Aorta (tissue), 5 donors: ENCODE results near the gene HAAO. TPM values are rescaled to one million over a fixed set of nuclear protein-coding genes. Genes with fewer than 3 reads are reported as not detected.
"Not testable (repeated sequence)": the region's sequence is repeated elsewhere in the genome, so short reads cannot be mapped to it uniquely, and the experiment has no call there.

Source experiments
- ATAC-seq: fragments of 200-7000 bp; cut with Tn5 transposase; one replicate; pipeline ENCODE4 v1.9.1; 2022; ENCODE audit warnings: moderate library complexity; ENCODE audit not compliant: low FRiP score
- DNase-seq, 2 donors: peaks; one replicate each; pipeline ENCODE4 v3.0.0-alpha.2; 2020
- H3K27ac ChIP-seq, 2 donors: one replicate each; pipeline ENCODE4 v1.5.1; 2013; ENCODE audit warnings: low read length in 2 of 2, mild to moderate bottlenecking in 2 of 2, moderate library complexity in 2 of 2, control low read depth in 1 of 2, inconsistent platforms in 1 of 2, low read depth in 1 of 2
- H3K27me3 ChIP-seq, 2 donors: one replicate each; pipeline ENCODE4 v1.6.1; 2013; ENCODE audit warnings: control low read depth in 1 of 2, low read length in 1 of 2, mild to moderate bottlenecking in 1 of 2, moderate library complexity in 1 of 2; ENCODE audit not compliant: insufficient read depth in 2 of 2, control insufficient read depth in 1 of 2
- H3K36me3 ChIP-seq, 2 donors: one replicate each; pipeline ENCODE4 v1.6.1; 2013; ENCODE audit warnings: control low read depth in 1 of 2, low read length in 1 of 2, mild to moderate bottlenecking in 1 of 2; ENCODE audit not compliant: insufficient read depth in 2 of 2, control insufficient read depth in 1 of 2
- H3K4me1 ChIP-seq, 2 donors: one replicate each; pipeline ENCODE4 v1.6.1; 2013; ENCODE audit warnings: low read length in 2 of 2, control low read depth in 1 of 2, mild to moderate bottlenecking in 1 of 2, moderate library complexity in 1 of 2; ENCODE audit not compliant: insufficient read depth in 2 of 2, control insufficient read depth in 1 of 2
- H3K4me3 ChIP-seq, 2 donors: one replicate each; pipeline ENCODE4 v1.5.1; 2013; ENCODE audit warnings: low read length in 2 of 2, control low read depth in 1 of 2, mild to moderate bottlenecking in 1 of 2
- H3K9me3 ChIP-seq: one replicate; pipeline ENCODE4 v1.6.1; 2013; ENCODE audit warnings: mild to moderate bottlenecking, low read length; ENCODE audit not compliant: control insufficient read depth
- WGBS, 2 donors: extraction: QIAGEN DNeasy Blood & Tissue Kit; methylation state at CpG; one replicate each; pipeline ENCODE4 v1.1.7; 2013; 5-methylcytosine and 5-hydroxymethylcytosine counted together
- intact Hi-C, 2 donors: fragments of 100-400 bp; cut with DNase I; formaldehyde crosslinking; loops; one replicate each; pipeline versions ENCODE4 v1.14.2 to v1.15.0; 2022
- polyA plus RNA-seq, 2 donors: library from polyadenylated mRNA; stranded (reverse); fragments of 200-250 nt; gene quantifications; one replicate each; pipeline ENCODE4 v1.2.3, GENCODE V29; 2013
- total RNA-seq, 2 donors: library from RNA; stranded (reverse); fragmentation: NEBNext Ultra II Directional; extraction: Animal tissue kit (Norgen Biotek cat#: 25700); gene quantifications; one replicate each; pipeline ENCODE4 v1.2.1, GENCODE V29; 2021
- donor health status: healthy with polysubstance abuse.
- donor health status: Bipolar disorder and iron deficiency.
- donor health status: DM: no; HTN: no; CAD: no.
- donor health status: DM: no; HTN: no; CAD: no.
- donor health status: DM: yes; HTN: yes; CAD: no.

The HAAO gene
- total and polyA plus RNA-seq, 4 donors = 22.0 to 54.5 (median 31.3) TPM

DNA sequence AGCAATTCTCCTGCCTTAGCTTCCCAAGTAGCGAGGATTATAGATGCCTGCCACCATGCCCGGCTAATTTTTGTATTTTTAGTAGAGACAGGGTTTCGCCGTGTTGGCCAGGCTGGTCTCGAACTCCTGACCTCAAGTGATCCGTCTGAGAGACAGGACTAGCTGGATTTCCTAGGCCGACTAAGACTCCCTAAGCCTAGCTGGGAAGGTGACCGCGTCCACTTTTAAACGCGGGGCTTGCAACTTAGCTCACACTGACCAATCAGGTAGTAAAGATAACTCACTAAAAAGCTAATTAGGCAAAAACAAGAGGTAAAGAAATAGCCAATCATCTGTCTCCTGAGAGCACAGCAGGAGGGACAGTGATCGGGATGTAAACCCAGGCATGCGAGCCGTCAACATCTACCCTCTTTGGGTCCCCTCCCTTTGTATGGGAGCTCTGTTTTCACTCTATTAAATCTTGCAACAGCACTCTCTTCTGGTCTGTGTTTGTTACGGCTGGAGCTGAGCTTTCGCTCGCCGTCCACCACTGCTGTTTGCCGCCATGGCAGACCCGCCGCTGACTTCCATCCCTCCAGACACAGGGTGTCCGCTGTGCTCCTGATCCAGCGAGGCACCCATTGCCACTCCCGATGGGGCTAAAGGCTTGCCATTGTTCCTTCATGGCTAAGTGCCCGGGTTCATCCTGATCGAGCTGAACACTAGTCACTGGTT is 39.3 kb upstream of the HAAO start:
- not testable (repeated sequence) for ATAC-seq
- intact Hi-C loops = loop anchor here in 1 of 2 donors (10.0 kb wide), 1 partner anchor 743 kb away; no protein-coding TSS in a partner anchor

DNA sequence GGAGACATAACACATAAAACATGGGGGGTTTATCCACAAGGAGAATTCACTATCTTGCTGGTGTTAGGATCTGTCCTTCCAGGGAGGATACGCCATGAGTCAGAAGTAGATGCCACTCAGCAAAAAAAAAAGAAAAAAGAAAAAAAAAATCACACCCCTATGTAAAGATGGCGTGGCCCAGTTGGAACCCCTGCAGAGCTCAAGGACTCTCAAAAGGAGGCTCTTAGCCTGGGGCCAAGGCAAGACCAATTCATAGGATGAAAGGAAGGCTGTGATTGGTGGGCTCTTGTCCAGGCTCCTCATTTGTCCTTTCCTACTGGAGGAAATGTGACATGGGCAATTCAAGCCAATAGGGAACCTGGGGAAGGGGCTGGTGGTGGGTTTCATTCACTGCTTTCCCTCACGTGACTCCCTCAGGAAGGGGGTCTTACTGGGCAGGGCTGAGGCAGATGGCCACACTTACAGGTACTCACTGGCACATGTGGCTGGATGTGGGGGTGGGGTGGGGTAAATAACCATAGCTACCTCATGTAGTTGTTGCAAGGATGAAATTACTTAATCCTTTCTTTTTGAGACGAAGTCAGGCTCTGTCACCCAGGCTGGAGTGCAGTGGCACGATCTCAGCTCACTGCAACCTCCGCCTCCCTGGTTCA is 38.7 kb upstream of the HAAO start:
- no peaks in the 10 kb centered on the region for H3K36me3 ChIP-seq
- H3K27me3 ChIP-seq = no peaks in the 10 kb centered on the region
- H3K4me1 ChIP-seq = no peaks in the 10 kb centered on the region
- no peak overlapping the region for H3K4me3 ChIP-seq
- no peak overlapping the region for H3K27ac ChIP-seq
- no peak for ATAC-seq
- WGBS, 2 donors = 96 to 99% methylated on average over 6 of the region's 6 CpGs
- no peak for DNase-seq
- H3K9me3 ChIP-seq = no peaks in the 10 kb centered on the region
- intact Hi-C loops = loop anchor here in 1 of 2 donors (10.0 kb wide), 1 partner anchor 744 kb away; no protein-coding TSS in a partner anchor

More for the DNA sequence above, 39.3 kb upstream of the HAAO start:
- 93 to 94% methylated on average over 26 of the region's 26 CpGs for WGBS, 2 donors
- DNase-seq, H3K4me1 ChIP-seq, H3K9me3 ChIP-seq, H3K27ac ChIP-seq, H3K27me3 ChIP-seq, H3K36me3 ChIP-seq, H3K4me3 ChIP-seq: not testable (repeated sequence)

DNA sequence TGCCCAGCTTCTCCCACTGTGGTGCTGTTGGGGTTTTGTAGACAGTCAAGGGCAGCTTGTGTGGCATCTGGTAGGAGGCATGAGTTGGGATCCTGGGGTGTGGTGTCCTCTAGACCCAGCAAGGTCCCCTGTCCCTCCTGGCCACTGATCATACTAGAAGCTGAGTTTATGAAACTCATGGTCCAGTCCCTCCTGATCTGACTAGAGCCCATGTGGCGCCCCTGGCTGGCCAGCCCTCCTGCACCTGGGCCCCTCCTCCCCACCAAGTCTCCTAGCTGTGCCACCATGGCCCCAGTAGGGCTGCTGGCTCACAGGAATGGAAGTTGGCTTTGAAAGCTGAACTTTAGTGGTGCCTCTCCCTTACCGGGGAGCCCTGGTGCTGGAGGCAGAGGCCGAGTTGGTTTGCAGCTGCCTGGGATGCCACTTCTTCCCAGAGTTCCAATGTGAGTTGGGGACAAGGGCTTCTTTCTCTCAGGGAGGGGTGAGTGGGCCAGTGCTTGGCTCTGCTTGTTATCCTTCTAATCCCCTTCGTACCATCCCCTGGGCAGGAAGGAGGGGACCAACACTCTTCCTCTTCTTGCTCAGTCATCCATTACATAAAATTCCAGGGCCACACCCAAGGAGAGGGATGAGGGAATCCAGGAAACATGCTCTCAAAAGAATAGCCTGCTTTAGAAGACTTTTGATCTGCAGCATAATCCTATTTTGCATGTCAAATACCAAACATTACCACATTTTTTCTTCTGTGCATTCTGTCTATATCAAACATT is 37.5 kb upstream of the HAAO start:
- no peak overlapping the region for H3K4me3 ChIP-seq
- no peaks in the 10 kb centered on the region for H3K9me3 ChIP-seq
- WGBS, 2 donors = 75 to 79% methylated on average over 4 of the region's 4 CpGs
- no peak for DNase-seq
- no peak for ATAC-seq
- no peaks in the 10 kb centered on the region for H3K36me3 ChIP-seq
- no peaks in the 10 kb centered on the region for H3K27me3 ChIP-seq
- no peaks in the 10 kb centered on the region for H3K4me1 ChIP-seq
- intact Hi-C loops = loop anchor here (2.0 to 10.0 kb wide), 6 partner anchors 391 to 779 kb away; no protein-coding TSS in a partner anchor
- no peak overlapping the region for H3K27ac ChIP-seq

DNA sequence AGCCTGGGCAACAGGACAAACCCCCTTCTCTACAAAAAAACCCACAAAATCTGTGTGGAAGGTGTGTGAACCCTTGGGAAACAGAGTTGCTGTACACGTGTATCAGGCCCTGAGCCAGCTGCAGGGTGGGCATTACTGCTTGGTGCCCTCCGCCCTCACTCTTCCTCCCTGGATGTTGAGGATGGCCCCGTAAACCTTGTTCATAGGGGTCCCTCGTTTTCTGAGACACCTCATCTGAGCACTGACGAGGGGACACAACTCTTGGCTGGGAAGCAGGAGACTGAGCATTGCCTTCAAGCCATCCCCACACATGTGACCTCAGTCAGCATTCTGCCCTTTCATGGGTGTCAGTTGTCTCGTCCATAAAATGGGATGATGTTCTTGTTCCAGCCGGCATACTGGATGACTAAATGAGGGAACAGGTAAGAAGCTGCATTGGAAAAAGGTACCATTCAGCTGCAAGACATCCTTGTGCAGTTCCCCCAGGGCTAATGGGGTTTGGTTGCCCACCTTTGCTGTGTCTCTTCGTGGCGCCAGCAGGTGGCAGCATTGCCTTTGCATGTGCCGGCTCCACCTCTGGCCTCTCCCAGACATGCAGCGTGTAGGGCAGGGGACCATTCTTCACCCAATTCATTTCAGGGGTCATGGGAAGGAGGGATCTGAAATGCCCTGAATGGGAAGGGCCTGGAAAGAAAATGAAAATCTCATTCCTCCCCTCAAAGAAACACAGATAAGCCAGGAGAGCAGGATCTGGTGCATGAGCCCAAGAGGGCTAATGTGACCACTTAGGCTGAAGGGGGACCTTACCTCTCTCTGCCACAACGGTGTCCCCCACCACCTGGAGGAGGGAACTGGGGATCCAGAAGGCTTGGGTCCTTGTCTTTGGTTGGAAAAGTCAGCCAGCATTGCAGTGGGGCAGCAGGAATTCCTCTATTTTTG is 36.4 kb upstream of the HAAO start:
- no peaks in the 10 kb centered on the region for H3K36me3 ChIP-seq
- H3K4me1 ChIP-seq = no peaks in the 10 kb centered on the region
- H3K4me3 ChIP-seq = no peak overlapping the region
- 27 to 28% methylated on average over 12 of the region's 12 CpGs for WGBS, 2 donors
- peak; percentile 94 for ATAC-seq
- DNase-seq = peak; percentile 84 to 90
- no peak overlapping the region for H3K27ac ChIP-seq
- intact Hi-C loops = loop anchor here (2.0 to 10.0 kb wide), 6 partner anchors 392 to 780 kb away; no protein-coding TSS in a partner anchor
- H3K27me3 ChIP-seq = no peaks in the 10 kb centered on the region
- no peaks in the 10 kb centered on the region for H3K9me3 ChIP-seq

DNA sequence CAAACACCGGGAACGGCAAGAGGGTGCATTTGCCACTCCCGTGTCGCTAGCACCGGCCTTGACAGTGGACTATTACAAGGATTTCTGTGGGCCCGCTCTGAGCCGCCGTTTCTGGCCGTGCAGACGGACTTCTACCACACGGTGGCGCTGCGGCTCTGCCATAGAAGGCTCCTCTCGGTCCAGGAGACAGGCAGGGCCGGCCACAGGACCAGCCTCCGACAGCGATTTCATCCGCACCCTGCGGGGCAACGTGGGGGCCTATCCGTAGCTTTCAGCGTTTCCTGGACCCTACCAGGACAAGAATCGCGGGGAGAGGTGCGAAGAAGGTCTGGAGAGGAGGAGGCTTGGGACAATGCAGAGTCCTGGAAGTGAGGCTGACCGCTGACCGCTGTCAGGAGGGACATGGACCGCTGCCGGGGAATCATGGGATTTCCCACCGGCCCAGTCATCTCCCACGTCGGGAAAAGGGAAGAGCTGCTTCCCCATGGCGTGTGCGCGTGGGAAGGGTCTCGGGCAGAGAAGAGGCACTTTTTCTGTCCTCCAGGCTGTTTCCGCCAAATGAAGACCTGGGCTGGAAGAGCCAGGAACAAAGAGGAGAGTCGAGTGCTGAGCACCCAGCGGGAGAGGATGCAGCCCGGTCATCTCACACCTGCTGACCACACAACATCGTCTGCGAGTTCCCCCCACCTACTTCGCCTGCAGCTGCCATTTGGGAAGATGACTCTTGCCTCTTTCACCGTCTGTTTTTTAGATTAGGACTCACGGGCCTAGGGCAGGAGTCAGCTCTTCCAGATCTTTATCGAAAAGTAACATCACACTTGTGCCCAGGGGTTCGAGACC is 35.5 kb upstream of the HAAO start:
- ATAC-seq (peak; percentile 96), DNase-seq (peak; percentile 94 to 99)
- H3K27ac ChIP-seq = no peak overlapping the region

DNA sequence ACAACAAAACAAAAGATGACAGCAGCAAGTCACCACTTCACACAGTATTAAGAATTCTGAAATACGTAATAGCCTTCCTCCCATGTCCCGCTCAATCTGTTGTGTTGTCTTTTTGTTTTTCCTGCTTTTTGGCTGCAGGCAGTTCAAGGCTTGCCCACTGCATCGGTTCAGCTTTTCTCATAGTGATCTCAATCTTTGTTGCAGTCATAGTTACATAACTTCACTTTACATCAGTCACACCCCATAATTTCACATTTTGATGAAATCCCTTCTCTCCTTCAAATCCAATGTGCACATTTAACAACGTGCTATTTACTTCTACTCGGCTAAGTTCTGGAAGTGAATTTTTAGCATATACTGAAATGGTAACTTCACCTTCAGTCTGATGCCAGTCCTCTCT is 33.8 kb upstream of the HAAO start:
- Histone ChIP-seq H3K27me3 (no peaks in the 10 kb centered on the region), H3K4me3 (no peak overlapping the region), H3K4me1 (no peaks in the 10 kb centered on the region), H3K9me3 (no peaks in the 10 kb centered on the region), H3K36me3 (no peaks in the 10 kb centered on the region), H3K27ac (no peak overlapping the region)
- no peak for ATAC-seq
- intact Hi-C loops = loop anchor here (5.0 to 10.0 kb wide), 4 partner anchors 409 to 749 kb away; no protein-coding TSS in a partner anchor
- 89 to 90% methylated on average over 5 of the region's 5 CpGs for WGBS, 2 donors
- no peak for DNase-seq

More for the DNA sequence above, 35.5 kb upstream of the HAAO start:
- no peaks in the 10 kb centered on the region for H3K36me3 ChIP-seq
- H3K4me1 ChIP-seq = no peaks in the 10 kb centered on the region
- no peaks in the 10 kb centered on the region for H3K27me3 ChIP-seq
- 26 to 28% methylated on average over 47 of the region's 47 CpGs for WGBS, 2 donors
- intact Hi-C loops = loop anchor here (2.0 to 10.0 kb wide), 6 partner anchors 393 to 781 kb away; no protein-coding TSS in a partner anchor
- H3K4me3 ChIP-seq = no peak overlapping the region
- H3K9me3 ChIP-seq = no peaks in the 10 kb centered on the region

DNA sequence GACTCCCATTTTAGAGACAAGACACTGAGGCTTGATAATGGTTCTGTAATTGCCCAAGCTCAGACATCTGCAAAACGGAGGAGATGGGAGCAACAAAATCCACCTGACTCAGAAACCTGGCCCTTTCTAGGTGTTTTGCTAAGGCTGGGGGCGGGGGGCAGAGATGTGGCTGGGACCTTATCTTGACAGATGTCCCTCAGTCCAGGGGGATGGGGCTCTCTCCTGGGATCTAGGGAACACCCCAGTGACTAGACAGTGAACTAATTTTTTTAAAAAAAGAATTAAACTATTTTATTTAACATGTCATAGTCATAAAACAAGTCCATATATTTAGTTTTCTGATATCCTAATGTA is 32.0 kb upstream of the HAAO start:
- Histone ChIP-seq H3K27me3 (no peaks in the 10 kb centered on the region), H3K4me3 (no peak overlapping the region), H3K4me1 (no peaks in the 10 kb centered on the region), H3K36me3 (no peaks in the 10 kb centered on the region), H3K27ac (no peak overlapping the region), H3K9me3 (no peaks in the 10 kb centered on the region)
- intact Hi-C loops = loop anchor here (10.0 kb wide), 3 partner anchors 410 to 750 kb away; no protein-coding TSS in a partner anchor
- ATAC-seq = no peak
- WGBS, 2 donors = 65 to 68% methylated on average over 2 of the region's 2 CpGs
- DNase-seq = no peak
